Stimulated activated CD8-positive, alpha-beta memory T cell treated with anti-CD3 and anti-CD28 coated beads, Interleukin-12 subunit alpha, Interleukin-12 subunit beta, amount 100 ng/mL, for 4 hours (primary cell): Measurements from ENCODE around the gene TMEM132D.
"Not testable (repeated sequence)": the region's sequence is repeated elsewhere in the genome, so short reads cannot be mapped to it uniquely, and the experiment has no call there.

Experiments used
- DNase-seq: peaks from one replicate; pipeline ENCODE4 v3.0.0-alpha.2; 2020; ENCODE audit warnings: low read depth

The TMEM132D gene

GRCh38 chr12:129063600-129063999, 840.2 kb downstream of the TMEM132D start:
- no peak for DNase-seq

- DNase-seq, result no peak
Observed at GRCh38 chr12:129053232-129053631, 850.6 kb downstream of the TMEM132D start.

GRCh38 chr12:129052373-129052772, 851.5 kb downstream of the TMEM132D start:
- no peak for DNase-seq

GRCh38 chr12:129049917-129050316, 853.9 kb downstream of the TMEM132D start:
- DNase-seq, result no peak

GRCh38 chr12:129043334-129043733, 860.5 kb downstream of the TMEM132D start:
- not testable (repeated sequence) for DNase-seq

- no peak for DNase-seq
Observed at GRCh38 chr12:129036135-129036534, 867.7 kb downstream of the TMEM132D start.

- no peak for DNase-seq
Observed at GRCh38 chr12:129034558-129035289, 869.1 kb downstream of the TMEM132D start.

GRCh38 chr12:129028844-129029243, 875.0 kb downstream of the TMEM132D start:
- no peak for DNase-seq

- no peak for DNase-seq
Observed at GRCh38 chr12:129025055-129025454, 878.8 kb downstream of the TMEM132D start.
